IPS-18c (cell line): Measurements from ENCODE around the gene OR10J1.

Experiments used
- H3K4me3 ChIP-seq: 2 replicates; pipeline ENCODE4 v1.7.0; 2013; ENCODE audit warnings: low read depth, mild to moderate bottlenecking, low read length, moderate library complexity; ENCODE audit not compliant: insufficient read depth
- H3K9me3 ChIP-seq: one replicate; pipeline ENCODE4 v1.6.1; 2013; ENCODE audit warnings: mild to moderate bottlenecking, low read length, moderate library complexity; ENCODE audit not compliant: control insufficient read depth, insufficient read depth

The OR10J1 gene

GRCh38 chr1:159469921-159470533 is 30.5 kb downstream of the OR10J1 start:
- H3K9me3 ChIP-seq, result no peaks in the 10 kb centered on the region
- H3K4me3 ChIP-seq, result no peak overlapping the region

GRCh38 chr1:159473335-159473734 is 33.8 kb downstream of the OR10J1 start:
- peaks cover 3% of the 10 kb centered on the region for H3K9me3 ChIP-seq
- H3K4me3 ChIP-seq, result no peak overlapping the region

GRCh38 chr1:159474926-159475325 is 35.4 kb downstream of the OR10J1 start:
- Histone ChIP-seq H3K9me3 (peaks cover 3% of the 10 kb centered on the region), H3K4me3 (no peak overlapping the region)

GRCh38 chr1:159483501-159483900 is 44.0 kb downstream of the OR10J1 start:
- H3K9me3 ChIP-seq, result no peaks in the 10 kb centered on the region

More at GRCh38 chr1:159483501-159483900, 44.0 kb downstream of the OR10J1 start:
- H3K4me3 ChIP-seq, result no peak overlapping the region
